Liver (tissue), 9 donors: Measurements from ENCODE around the gene IWS1. TPM values are rescaled to one million over a fixed set of nuclear protein-coding genes. Genes with fewer than 3 reads are reported as not detected.
"Not testable (repeated sequence)": the region's sequence is repeated elsewhere in the genome, so short reads cannot be mapped to it uniquely, and the experiment has no call there.

Experiments
- DNase-seq: peaks from one replicate; pipeline ENCODE4 v3.0.0-alpha.2; 2017; ENCODE audit warnings: low spot score
- H3K27ac ChIP-seq, 2 donors: one replicate each; pipeline ENCODE4 v1.7.0; 2013; ENCODE audit warnings: inconsistent platforms in 2 of 2, low read length in 2 of 2, control low read depth in 1 of 2, low read depth in 1 of 2, mild to moderate bottlenecking in 1 of 2
- H3K27me3 ChIP-seq, 4 donors: one replicate each; pipeline versions ENCODE4 v1.6.1 to v1.7.0; 2013; ENCODE audit warnings: low read length in 3 of 4, inconsistent platforms in 1 of 4, mild to moderate bottlenecking in 1 of 4, moderate library complexity in 1 of 4; ENCODE audit not compliant: control insufficient read depth in 4 of 4, insufficient read depth in 4 of 4
- H3K36me3 ChIP-seq, 4 donors: one replicate each; pipeline versions ENCODE4 v1.6.1 to v1.7.0; 2013; ENCODE audit warnings: low read length in 3 of 4, mild to moderate bottlenecking in 3 of 4, low read depth in 1 of 4, moderate library complexity in 1 of 4; ENCODE audit not compliant: control insufficient read depth in 4 of 4, insufficient read depth in 3 of 4
- H3K4me1 ChIP-seq, 4 donors: one replicate each; pipeline versions ENCODE4 v1.6.1 to v1.7.0; 2013; ENCODE audit warnings: low read length in 3 of 4, mild to moderate bottlenecking in 3 of 4, moderate library complexity in 1 of 4; ENCODE audit not compliant: control insufficient read depth in 4 of 4, insufficient read depth in 4 of 4
- H3K4me3 ChIP-seq, 3 donors: one replicate each; pipeline versions ENCODE4 v1.6.1 to v1.7.0; 2013; ENCODE audit warnings: low read length in 3 of 3, control low read depth in 1 of 3, low read depth in 1 of 3, mild to moderate bottlenecking in 1 of 3
- H3K9ac ChIP-seq, 2 donors: one replicate each; pipeline ENCODE4 v1.7.0; 2013; ENCODE audit warnings: low read length in 2 of 2, mild to moderate bottlenecking in 2 of 2, moderate library complexity in 2 of 2, control low read depth in 1 of 2, low read depth in 1 of 2
- H3K9me3 ChIP-seq, 4 donors: one replicate each; pipeline versions ENCODE4 v1.6.1 to v1.7.0; 2013; ENCODE audit warnings: low read length in 3 of 4; ENCODE audit not compliant: control insufficient read depth in 4 of 4
- ATF3 ChIP-seq: IDR thresholded peaks from 2 replicates; pipeline ENCODE4 v1.6.1; 2016; ENCODE audit warnings: antibody characterized with exemption
- EGR1 ChIP-seq, 2 donors: IDR thresholded peaks; 2 replicates each; pipeline ENCODE4 v1.6.1; 2016 to 2018; ENCODE audit warnings: antibody characterized with exemption in 2 of 2, low read depth in 2 of 2
- FOXA1 ChIP-seq: IDR thresholded peaks from 2 replicates; pipeline ENCODE4 v1.6.1; 2016; ENCODE audit warnings: antibody characterized with exemption
- FOXA2 ChIP-seq: IDR thresholded peaks from 2 replicates; pipeline ENCODE4 v1.6.1; 2016; ENCODE audit warnings: antibody characterized with exemption
- HNF4A ChIP-seq, 2 donors: conservative IDR thresholded peaks; 2 replicates each; pipeline ENCODE4 v1.6.1; 2016; ENCODE audit warnings: antibody characterized with exemption in 2 of 2, mild to moderate bottlenecking in 2 of 2
- HNF4G ChIP-seq: IDR thresholded peaks from 2 replicates; pipeline ENCODE4 v1.6.1; 2016; ENCODE audit warnings: antibody characterized with exemption
- JUND ChIP-seq, 2 donors: IDR thresholded peaks; 2 replicates each; pipeline ENCODE4 v1.6.1; 2016; ENCODE audit warnings: antibody characterized with exemption in 2 of 2
- RAD21 ChIP-seq, 2 donors: IDR thresholded peaks; 2 replicates each; pipeline ENCODE4 v1.6.1; 2016; ENCODE audit warnings: antibody characterized with exemption in 2 of 2, mild to moderate bottlenecking in 2 of 2
- RXRA ChIP-seq, 2 donors: IDR thresholded peaks; 2 replicates each; pipeline ENCODE4 v1.6.1; 2017 to 2018; ENCODE audit warnings: antibody characterized with exemption in 2 of 2, mild to moderate bottlenecking in 1 of 2
- YY1 ChIP-seq: IDR thresholded peaks from 2 replicates; pipeline ENCODE4 v1.6.1; 2016; ENCODE audit warnings: antibody characterized with exemption, mild to moderate bottlenecking
- WGBS: extraction: QIAGEN DNeasy Blood & Tissue Kit; methylation state at CpG from one replicate; pipeline ENCODE4 v1.1.7; 2013; 5-methylcytosine and 5-hydroxymethylcytosine counted together
- polyA plus RNA-seq, 2 donors: library from polyadenylated mRNA; stranded (reverse) in 1 of 2; unstranded in 1 of 2; fragments of 200-250 nt in 1 of 2; fragments of >200 nt in 1 of 2; fragmentation: Nextera tagmentation in 1 of 2; extraction: Ambion mirVana in 1 of 2; gene quantifications; one replicate each; pipeline versions ENCODE4 v1.2.1 to v1.2.3, GENCODE V29; 2013 to 2015
- total RNA-seq, 2 donors: library from RNA; depleted of rRNA; stranded (reverse); fragments of >200 nt; gene quantifications; one replicate each; pipeline ENCODE4 v1.2.3, GENCODE V29; 2014
- TF ChIP-seq, protein P1 (sequence below): IDR thresholded peaks from 2 replicates; pipeline ENCODE4 v1.6.1; 2016; ENCODE audit warnings: antibody characterized with exemption
- TF ChIP-seq, protein P2 (sequence below): IDR thresholded peaks from 2 replicates; pipeline ENCODE4 v1.6.1; 2016; ENCODE audit warnings: antibody characterized with exemption, mild to moderate bottlenecking
- donor health status: healthy.
- donor health status: healthy.
- donor health status: healthy.
- donor health status: healthy.
- donor health status: healthy.

The IWS1 gene
- total and polyA plus RNA-seq, 4 donors, result 13.0 to 28.9 (median 22.8) TPM

DNA sequence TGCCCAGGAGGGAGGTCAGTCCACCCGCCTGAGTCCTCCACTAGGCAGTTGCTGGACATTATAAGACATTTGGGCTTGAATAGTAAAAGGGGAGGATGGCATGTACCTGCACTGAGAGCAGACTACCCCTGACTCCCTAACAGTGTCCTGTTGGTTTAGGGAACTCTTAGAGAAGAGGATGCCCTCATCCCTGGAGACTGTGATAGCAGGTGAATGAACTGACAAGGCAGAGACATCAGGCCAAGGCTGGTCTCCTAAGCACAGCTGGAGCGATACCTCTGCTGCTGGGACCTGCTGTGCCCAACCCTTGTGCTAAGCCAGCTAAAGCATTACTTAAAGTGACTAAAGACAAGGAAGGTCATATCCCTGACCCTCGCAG is 73.3 kb downstream of the IWS1 start (continued):
- TF ChIP-seq FOXA1 (no peak), ATF3 (no peak)

DNA sequence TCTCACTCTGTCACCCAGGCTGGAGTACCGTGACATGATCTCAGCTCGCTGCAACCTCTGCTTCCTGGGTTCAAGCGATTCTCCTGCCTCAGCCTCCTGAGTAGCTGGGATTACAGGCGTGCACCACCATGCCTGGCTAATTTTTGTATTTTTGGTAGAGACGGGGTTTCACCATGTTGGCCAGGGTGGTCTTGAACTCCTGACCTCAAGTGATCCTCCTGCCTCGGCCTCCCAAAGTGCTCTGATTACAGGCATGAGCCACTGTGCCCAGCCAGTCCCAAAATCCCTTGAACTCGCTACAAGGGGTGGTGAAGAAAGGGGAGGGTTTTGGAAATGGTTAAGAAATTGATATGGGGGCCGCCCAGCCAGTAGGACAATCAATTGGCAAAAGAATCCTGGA is 73.9 kb downstream of the IWS1 start:
- not testable (repeated sequence) for H3K27ac ChIP-seq, DNase-seq, H3K27me3 ChIP-seq, H3K36me3 ChIP-seq, H3K9me3 ChIP-seq, H3K4me3 ChIP-seq, H3K9ac ChIP-seq
- peaks cover 2 to 20% (median 12%) of the 10 kb centered on the region in 4 donors for H3K4me1 ChIP-seq
- 93% methylated on average over 8 of the region's 8 CpGs for WGBS

DNA sequence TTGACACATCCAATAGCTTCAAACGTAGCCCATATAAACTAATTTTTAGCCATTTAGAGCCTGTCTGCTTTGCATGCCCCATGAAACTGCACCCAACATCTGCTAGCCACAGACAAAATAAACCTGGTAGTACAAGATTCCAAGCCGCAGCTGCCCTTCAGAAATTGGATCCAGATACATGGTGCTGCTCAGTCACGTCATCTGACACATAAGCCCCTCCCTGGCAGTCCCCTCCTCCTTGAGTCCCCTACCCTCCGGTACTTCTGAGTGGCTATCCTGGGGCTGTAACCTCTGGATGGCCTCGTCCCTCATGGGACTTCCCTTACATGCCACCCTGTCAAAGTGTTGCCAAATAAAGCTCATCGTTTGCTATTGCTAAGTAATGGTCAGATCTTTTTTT is 74.3 kb downstream of the IWS1 start:
- H3K27ac ChIP-seq, result no peak overlapping the region
- H3K9me3 ChIP-seq, result no peaks in the 10 kb centered on the region
- no peak for DNase-seq
- no peaks in the 10 kb centered on the region for H3K27me3 ChIP-seq
- no peak for TF ChIP-seq HNF4G
- TF ChIP-seq RAD21 (IDR thresholded peaks at IDR 0.05), result no peak
- TF ChIP-seq, protein P1, sequence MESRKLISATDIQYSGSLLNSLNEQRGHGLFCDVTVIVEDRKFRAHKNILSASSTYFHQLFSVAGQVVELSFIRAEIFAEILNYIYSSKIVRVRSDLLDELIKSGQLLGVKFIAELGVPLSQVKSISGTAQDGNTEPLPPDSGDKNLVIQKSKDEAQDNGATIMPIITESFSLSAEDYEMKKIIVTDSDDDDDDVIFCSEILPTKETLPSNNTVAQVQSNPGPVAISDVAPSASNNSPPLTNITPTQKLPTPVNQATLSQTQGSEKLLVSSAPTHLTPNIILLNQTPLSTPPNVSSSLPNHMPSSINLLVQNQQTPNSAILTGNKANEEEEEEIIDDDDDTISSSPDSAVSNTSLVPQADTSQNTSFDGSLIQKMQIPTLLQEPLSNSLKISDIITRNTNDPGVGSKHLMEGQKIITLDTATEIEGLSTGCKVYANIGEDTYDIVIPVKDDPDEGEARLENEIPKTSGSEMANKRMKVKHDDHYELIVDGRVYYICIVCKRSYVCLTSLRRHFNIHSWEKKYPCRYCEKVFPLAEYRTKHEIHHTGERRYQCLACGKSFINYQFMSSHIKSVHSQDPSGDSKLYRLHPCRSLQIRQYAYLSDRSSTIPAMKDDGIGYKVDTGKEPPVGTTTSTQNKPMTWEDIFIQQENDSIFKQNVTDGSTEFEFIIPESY, result no peak
- TF ChIP-seq EGR1 (IDR thresholded peaks at IDR 0.05; ENCODE audit: low read depth in 2 of 2), result no peak
- TF ChIP-seq HNF4A (conservative IDR thresholded peaks at IDR 0.05), result no peak
- TF ChIP-seq FOXA2, result no peak
- TF ChIP-seq, protein P2, sequence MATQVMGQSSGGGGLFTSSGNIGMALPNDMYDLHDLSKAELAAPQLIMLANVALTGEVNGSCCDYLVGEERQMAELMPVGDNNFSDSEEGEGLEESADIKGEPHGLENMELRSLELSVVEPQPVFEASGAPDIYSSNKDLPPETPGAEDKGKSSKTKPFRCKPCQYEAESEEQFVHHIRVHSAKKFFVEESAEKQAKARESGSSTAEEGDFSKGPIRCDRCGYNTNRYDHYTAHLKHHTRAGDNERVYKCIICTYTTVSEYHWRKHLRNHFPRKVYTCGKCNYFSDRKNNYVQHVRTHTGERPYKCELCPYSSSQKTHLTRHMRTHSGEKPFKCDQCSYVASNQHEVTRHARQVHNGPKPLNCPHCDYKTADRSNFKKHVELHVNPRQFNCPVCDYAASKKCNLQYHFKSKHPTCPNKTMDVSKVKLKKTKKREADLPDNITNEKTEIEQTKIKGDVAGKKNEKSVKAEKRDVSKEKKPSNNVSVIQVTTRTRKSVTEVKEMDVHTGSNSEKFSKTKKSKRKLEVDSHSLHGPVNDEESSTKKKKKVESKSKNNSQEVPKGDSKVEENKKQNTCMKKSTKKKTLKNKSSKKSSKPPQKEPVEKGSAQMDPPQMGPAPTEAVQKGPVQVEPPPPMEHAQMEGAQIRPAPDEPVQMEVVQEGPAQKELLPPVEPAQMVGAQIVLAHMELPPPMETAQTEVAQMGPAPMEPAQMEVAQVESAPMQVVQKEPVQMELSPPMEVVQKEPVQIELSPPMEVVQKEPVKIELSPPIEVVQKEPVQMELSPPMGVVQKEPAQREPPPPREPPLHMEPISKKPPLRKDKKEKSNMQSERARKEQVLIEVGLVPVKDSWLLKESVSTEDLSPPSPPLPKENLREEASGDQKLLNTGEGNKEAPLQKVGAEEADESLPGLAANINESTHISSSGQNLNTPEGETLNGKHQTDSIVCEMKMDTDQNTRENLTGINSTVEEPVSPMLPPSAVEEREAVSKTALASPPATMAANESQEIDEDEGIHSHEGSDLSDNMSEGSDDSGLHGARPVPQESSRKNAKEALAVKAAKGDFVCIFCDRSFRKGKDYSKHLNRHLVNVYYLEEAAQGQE, result no peak
- TF ChIP-seq FOXA1, result no peak
- TF ChIP-seq ATF3, result no peak
- no peak for TF ChIP-seq JUND (IDR thresholded peaks at IDR 0.05)
- TF ChIP-seq YY1, result no peak
- no peak for TF ChIP-seq RXRA (IDR thresholded peaks at IDR 0.05)
- peaks cover 2 to 17% (median 10%) of the 10 kb centered on the region in 4 donors for H3K4me1 ChIP-seq
- 69% methylated on average over 6 of the region's 6 CpGs for WGBS
- H3K4me3 ChIP-seq, result no peak overlapping the region
- H3K36me3 ChIP-seq, result no peaks in the 10 kb centered on the region
- H3K9ac ChIP-seq, result no peak overlapping the region
